CD4-positive, alpha-beta T cell (primary cell): ENCODE results near the gene XPC. TPM values are rescaled to one million over a fixed set of nuclear protein-coding genes. Genes with fewer than 3 reads are reported as not detected.

Experiments
- ATAC-seq: fragments of 200-7000 bp; cut with Tn5 transposase; one replicate; pipeline ENCODE4 v1.10.0; 2022; ENCODE audit warnings: mild to moderate bottlenecking; ENCODE audit not compliant: poor library complexity
- CTCF ChIA-PET: fragments of 350-600 bp; sonication (Branson Sonifier 250); formaldehyde crosslinking; loops from one replicate; lab custom pipeline; 2021; ENCODE audit warnings: antibody characterized with exemption, inconsistent platforms; lab: Charles Lee
- POLR2A ChIA-PET: fragments of 350-600 bp; sonication (Branson Sonifier 250); formaldehyde crosslinking; loops from one replicate; lab custom pipeline; 2021; ENCODE audit warnings: antibody characterized with exemption, inconsistent platforms; lab: Charles Lee
- DNase-seq, 14 experiments: peaks; one replicate each; pipeline ENCODE4 v3.0.0-alpha.2; 2013 to 2020; ENCODE audit warnings: mixed read lengths in 2 of 14
- H3K27ac ChIP-seq, 2 donors: one replicate each; pipeline versions ENCODE4 v1.5.1 to v1.7.0; 2013; ENCODE audit warnings: low read length in 2 of 2, low read depth in 1 of 2, mild to moderate bottlenecking in 1 of 2
- H3K27me3 ChIP-seq, 2 experiments: 1 replicate in 1 of 2; 2 replicates in 1 of 2; pipeline versions ENCODE4 v1.6.1 to v1.7.0; 2013; ENCODE audit warnings: low read length in 2 of 2, control low read depth in 1 of 2, mild to moderate bottlenecking in 1 of 2, moderate library complexity in 1 of 2; ENCODE audit not compliant: insufficient read depth in 2 of 2, control insufficient read depth in 1 of 2
- H3K36me3 ChIP-seq: one replicate; pipeline ENCODE4 v1.6.1; 2013; ENCODE audit warnings: low read length, control low read depth; ENCODE audit not compliant: insufficient read depth
- H3K4me1 ChIP-seq: one replicate; pipeline ENCODE4 v1.6.1; 2013; ENCODE audit warnings: low read length, control low read depth; ENCODE audit not compliant: insufficient read depth
- H3K4me3 ChIP-seq: one replicate; pipeline ENCODE4 v1.5.1; 2013; ENCODE audit warnings: mild to moderate bottlenecking, low read length, moderate library complexity
- H3K9me3 ChIP-seq, 2 experiments: 1 replicate in 1 of 2; 2 replicates in 1 of 2; pipeline versions ENCODE4 v1.6.1 to v1.7.0; 2013; ENCODE audit warnings: low read length in 2 of 2, mild to moderate bottlenecking in 2 of 2, control low read depth in 1 of 2, moderate library complexity in 1 of 2; ENCODE audit not compliant: control insufficient read depth in 1 of 2, insufficient read depth in 1 of 2
- H3K27ac Mint-ChIP-seq: one replicate; pipeline ENCODE4 v1.8.0; 2020; ENCODE audit warnings: mixed read lengths
- H3K27me3 Mint-ChIP-seq: one replicate; pipeline ENCODE4 v1.8.0; 2021; ENCODE audit warnings: mixed read lengths
- H3K36me3 Mint-ChIP-seq: one replicate; pipeline ENCODE4 v1.8.0; 2021; ENCODE audit warnings: low read depth, mixed read lengths
- H3K4me1 Mint-ChIP-seq: one replicate; pipeline ENCODE4 v1.8.0; 2021; ENCODE audit warnings: low read depth, mixed read lengths
- H3K4me3 Mint-ChIP-seq: one replicate; pipeline ENCODE4 v1.8.0; 2020; ENCODE audit warnings: mild to moderate bottlenecking, mixed read lengths
- H3K9me3 Mint-ChIP-seq: one replicate; pipeline ENCODE4 v1.8.0; 2020; ENCODE audit warnings: mixed read lengths
- intact Hi-C, 2 experiments: fragments of 100-400 bp; cut with DNase I in 1 of 2; cut with micrococcal nuclease in 1 of 2; formaldehyde crosslinking; loops; one replicate each; pipeline versions ENCODE4 v1.15.1 to v1.9.0; 2023 to 2025; cut with DNase I, micrococcal nuclease
- total RNA-seq, 174 experiments: library from RNA in 2 of 174; stranded (reverse) in 2 of 174; gene quantifications; one replicate each; pipeline ENCODE4 v1.2.3 and lab custom pipeline; 2021 to 2026
- TF ChIP-seq, protein P1 (sequence below): fragments of 200-600 bp; IDR thresholded peaks from one replicate; pipeline ENCODE4 v1.8.0; 2022; ENCODE audit warnings: antibody characterized with exemption, mild to moderate bottlenecking

The XPC gene
- total RNA-seq, 2 experiments from 2014 or later, result 59.2 to 65.1 TPM

DNA sequence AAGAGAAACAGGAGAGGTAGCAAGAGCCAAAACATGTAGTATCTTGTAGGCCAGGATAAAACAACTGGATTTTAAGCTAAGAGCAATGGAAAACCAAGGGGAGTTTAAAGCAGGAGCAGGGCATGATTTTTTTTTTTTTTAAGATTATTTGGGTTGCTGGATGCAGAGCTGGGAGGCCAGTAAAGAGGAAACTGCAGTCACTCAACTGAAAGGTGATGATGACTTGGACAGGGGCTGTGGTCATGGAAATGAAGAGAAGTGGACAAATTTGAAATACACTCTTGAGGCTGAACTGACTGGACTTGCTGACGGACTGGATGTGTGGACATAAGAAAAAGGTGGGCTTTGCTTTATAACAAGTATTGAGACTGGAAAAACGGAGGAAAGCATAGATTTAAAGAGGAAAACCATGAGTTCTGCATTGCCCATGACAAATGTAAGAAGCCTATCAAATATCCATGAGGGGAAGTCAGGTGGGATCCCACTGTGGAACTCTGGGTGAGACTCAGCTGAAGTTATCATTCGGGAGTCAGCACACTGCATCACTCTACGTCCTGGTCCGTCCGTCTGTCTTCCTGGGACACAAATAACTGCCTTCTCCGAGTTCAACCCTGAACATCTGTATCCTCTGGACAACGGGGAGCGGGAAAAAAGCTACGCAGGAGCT lies 688 bp downstream of the XPC start:
- CTCF ChIA-PET, result interaction anchor here (1.0 to 2.8 kb wide), 8 partner anchors 26 to 297 kb away, joined by 3 to 14 read pairs (median 5); partner anchors contain the start of genes CHCHD4, TMEM43 and WNT7A
- Mint-ChIP-seq H3K27me3 (no peaks in the 10 kb centered on the region), H3K9me3 (no peaks in the 10 kb centered on the region), H3K36me3 (peaks cover 48% of the 10 kb centered on the region), H3K4me1 (peaks cover 78% of the 10 kb centered on the region), H3K27ac (peak overlapping the region; percentile 93), H3K4me3 (peak overlapping the region; percentile 98)
- H3K4me1 ChIP-seq, result peaks cover 47% of the 10 kb centered on the region
- DNase-seq (no peak), ATAC-seq (no peak)
- intact Hi-C loops, result loop anchor here (1.0 to 10.0 kb wide), 11 partner anchors 53 to 1695 kb away; partner anchors contain the start of genes CHCHD4 (in 2 of the 2), SLC6A6 (in 2 of the 2), NR2C2 (in 1 of the 2) and NUP210 (in 1 of the 2)
- TF ChIP-seq, protein P1, sequence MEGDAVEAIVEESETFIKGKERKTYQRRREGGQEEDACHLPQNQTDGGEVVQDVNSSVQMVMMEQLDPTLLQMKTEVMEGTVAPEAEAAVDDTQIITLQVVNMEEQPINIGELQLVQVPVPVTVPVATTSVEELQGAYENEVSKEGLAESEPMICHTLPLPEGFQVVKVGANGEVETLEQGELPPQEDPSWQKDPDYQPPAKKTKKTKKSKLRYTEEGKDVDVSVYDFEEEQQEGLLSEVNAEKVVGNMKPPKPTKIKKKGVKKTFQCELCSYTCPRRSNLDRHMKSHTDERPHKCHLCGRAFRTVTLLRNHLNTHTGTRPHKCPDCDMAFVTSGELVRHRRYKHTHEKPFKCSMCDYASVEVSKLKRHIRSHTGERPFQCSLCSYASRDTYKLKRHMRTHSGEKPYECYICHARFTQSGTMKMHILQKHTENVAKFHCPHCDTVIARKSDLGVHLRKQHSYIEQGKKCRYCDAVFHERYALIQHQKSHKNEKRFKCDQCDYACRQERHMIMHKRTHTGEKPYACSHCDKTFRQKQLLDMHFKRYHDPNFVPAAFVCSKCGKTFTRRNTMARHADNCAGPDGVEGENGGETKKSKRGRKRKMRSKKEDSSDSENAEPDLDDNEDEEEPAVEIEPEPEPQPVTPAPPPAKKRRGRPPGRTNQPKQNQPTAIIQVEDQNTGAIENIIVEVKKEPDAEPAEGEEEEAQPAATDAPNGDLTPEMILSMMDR, result no peak
- peaks cover 16% of the 10 kb centered on the region for H3K36me3 ChIP-seq
- H3K9me3 ChIP-seq, result no peaks in the 10 kb centered on the region
- peak overlapping the region; percentile 79 for H3K4me3 ChIP-seq
- H3K27ac ChIP-seq, result peak overlapping the region; percentile 84 to 97
- POLR2A ChIA-PET, result interaction anchor here (0.7 to 3.3 kb wide), 28 partner anchors 10 to 1514 kb away, joined by 3 to 129 read pairs (median 6); partner anchors contain the start of genes BTD, CCDC174, CHCHD4 and HACL1
- H3K27me3 ChIP-seq, result no peaks in the 10 kb centered on the region

DNA sequence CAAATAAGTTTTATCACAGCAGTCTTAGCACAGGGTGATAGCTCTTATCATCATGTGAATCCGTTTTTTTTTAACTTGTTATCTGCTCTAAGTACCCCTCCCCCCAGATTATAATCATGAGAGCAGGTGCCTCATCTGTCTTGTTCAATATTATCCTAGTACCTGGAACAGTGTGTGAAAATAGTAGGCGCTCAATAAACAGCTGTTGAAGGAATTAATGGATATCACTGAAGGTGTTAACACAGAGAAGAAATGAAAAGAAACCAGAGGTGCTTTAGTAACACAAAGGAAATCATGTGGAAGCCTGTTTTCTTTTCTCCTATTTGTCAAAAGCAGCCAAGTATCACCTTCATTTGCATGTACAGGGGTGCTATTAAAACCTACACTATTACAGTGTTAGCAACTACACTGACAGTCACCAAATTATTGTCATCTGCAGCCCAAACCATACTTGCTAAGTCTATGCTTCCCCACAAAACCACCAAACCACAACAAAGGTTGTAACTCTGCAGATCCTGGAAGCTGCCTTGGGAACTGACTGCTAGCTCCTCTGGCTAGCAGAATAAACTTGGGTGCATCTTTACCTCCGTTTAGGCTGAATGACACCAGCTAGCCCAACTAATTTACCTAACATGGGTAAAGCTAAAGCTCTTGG lies 2.9 kb downstream of the XPC start:
- H3K36me3 ChIP-seq, result peaks cover 24% of the 10 kb centered on the region
- peak overlapping the region; percentile 3 for H3K4me3 ChIP-seq
- H3K9me3 ChIP-seq, result no peaks in the 10 kb centered on the region
- Mint-ChIP-seq H3K27me3 (no peaks in the 10 kb centered on the region), H3K9me3 (no peaks in the 10 kb centered on the region), H3K36me3 (peaks cover 53% of the 10 kb centered on the region), H3K4me3 (peak overlapping the region; percentile 79), H3K4me1 (peaks cover 79% of the 10 kb centered on the region), H3K27ac (peak overlapping the region; percentile 93)
- peaks cover 53% of the 10 kb centered on the region for H3K4me1 ChIP-seq
- no peaks in the 10 kb centered on the region for H3K27me3 ChIP-seq
- ChIA-PET POLR2A (interaction anchor here (0.7 to 3.1 kb wide), 12 partner anchors 8 to 889 kb away, joined by 3 to 33 read pairs (median 4); partner anchors contain the start of genes CCDC174, CHCHD4, MRPS25 and TMEM43), CTCF (interaction anchor here (1.2 to 1.8 kb wide), 5 partner anchors 9 to 295 kb away, joined by 3 to 6 read pairs (median 3); partner anchors contain the start of gene WNT7A)
- TF ChIP-seq, protein P1, result no peak
- H3K27ac ChIP-seq, result peak overlapping the region in 1 of 2 donors; percentile 51
- peak in 13 of 14 experiments; percentile 24 to 91 (median 45) for DNase-seq
- ATAC-seq, result peak; percentile 52
- intact Hi-C loops, result loop anchor here (1.0 to 10.0 kb wide), 12 partner anchors 19 to 1693 kb away; partner anchors contain the start of genes SLC6A6 (in 2 of the 2), NR2C2 (in 1 of the 2), NUP210 (in 1 of the 2) and RPL32 (in 1 of the 2)

DNA sequence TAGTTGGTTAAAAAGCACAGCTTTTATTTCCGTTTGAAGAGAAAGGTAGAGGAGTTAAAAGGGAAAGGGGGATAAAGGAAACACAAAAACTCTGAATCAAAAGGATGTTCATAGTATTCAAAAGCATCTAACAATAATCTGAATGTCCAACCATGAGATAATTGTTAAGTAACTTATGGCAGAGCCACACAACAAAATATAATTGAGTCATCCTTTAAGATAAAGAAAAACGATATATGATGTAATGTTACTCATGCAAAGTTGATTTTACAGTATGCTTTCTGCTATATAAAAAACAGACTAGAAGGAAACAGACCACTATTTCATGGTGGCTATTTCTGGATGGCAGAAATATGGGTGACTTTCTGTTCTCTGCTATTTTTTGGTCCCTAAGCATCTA lies 3.9 kb downstream of the XPC start:
- CTCF ChIA-PET, result no interaction called here
- H3K27me3 ChIP-seq, result no peaks in the 10 kb centered on the region
- H3K4me3 ChIP-seq, result no peak overlapping the region
- H3K27ac Mint-ChIP-seq, result peak overlapping the region; percentile 93
- no peak for ATAC-seq
- H3K36me3 Mint-ChIP-seq, result peaks cover 63% of the 10 kb centered on the region
- H3K9me3 Mint-ChIP-seq, result no peaks in the 10 kb centered on the region
- no peaks in the 10 kb centered on the region for H3K9me3 ChIP-seq
- peak overlapping the region in 1 of 2 donors; percentile 51 for H3K27ac ChIP-seq
- H3K4me3 Mint-ChIP-seq, result peak overlapping the region; percentile 79
- H3K4me1 ChIP-seq, result peaks cover 51% of the 10 kb centered on the region
- H3K36me3 ChIP-seq, result peaks cover 34% of the 10 kb centered on the region
- intact Hi-C loops, result loop anchor here (2.0 to 10.0 kb wide), 7 partner anchors 18 to 770 kb away; partner anchors contain the start of genes NR2C2 (in 1 of the 2) and NUP210 (in 1 of the 2)
- POLR2A ChIA-PET, result interaction anchor here (0.8 to 3.1 kb wide), 4 partner anchors 30 to 477 kb away, joined by 3 to 33 read pairs (median 18); partner anchors contain the start of genes CCDC174, CHCHD4 and TMEM43
- no peak for DNase-seq
- TF ChIP-seq, protein P1, result no peak
- H3K4me1 Mint-ChIP-seq, result peaks cover 82% of the 10 kb centered on the region
- H3K27me3 Mint-ChIP-seq, result no peaks in the 10 kb centered on the region
